GM19099 (cell line): Measurements from ENCODE around the gene CLDN6.

Experiments
- POLR2A ChIP-seq: IDR thresholded peaks from 3 replicates; pipeline ENCODE4 v1.6.1; 2011; ENCODE audit warnings: low read depth; ENCODE audit not compliant: insufficient read length; ENCODE audit errors: extremely low read depth

CLDN6 gene

DNA sequence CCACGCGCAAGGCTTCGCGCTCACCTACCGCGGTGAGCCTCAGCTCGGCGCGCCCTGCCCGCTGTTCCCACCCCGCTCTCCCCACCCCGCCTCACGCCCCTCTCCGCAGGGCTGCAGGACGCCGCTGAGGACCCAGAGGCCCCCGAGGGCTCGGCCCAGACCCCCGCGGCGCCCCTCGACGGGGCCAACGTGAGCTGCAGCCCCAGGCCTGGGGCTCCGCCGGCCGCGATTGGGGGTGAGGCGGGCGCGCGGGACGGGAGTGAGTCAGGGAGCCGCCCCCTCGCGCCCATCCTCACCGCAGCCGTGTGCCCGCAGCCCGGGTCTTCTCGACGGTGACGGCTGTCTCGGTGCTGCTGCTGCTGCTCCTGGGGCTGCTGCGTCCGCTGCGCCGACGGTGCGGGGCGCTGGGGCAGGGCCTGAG is 50.8 kb downstream of the CLDN6 start:
- no peak for TF ChIP-seq POLR2A

DNA sequence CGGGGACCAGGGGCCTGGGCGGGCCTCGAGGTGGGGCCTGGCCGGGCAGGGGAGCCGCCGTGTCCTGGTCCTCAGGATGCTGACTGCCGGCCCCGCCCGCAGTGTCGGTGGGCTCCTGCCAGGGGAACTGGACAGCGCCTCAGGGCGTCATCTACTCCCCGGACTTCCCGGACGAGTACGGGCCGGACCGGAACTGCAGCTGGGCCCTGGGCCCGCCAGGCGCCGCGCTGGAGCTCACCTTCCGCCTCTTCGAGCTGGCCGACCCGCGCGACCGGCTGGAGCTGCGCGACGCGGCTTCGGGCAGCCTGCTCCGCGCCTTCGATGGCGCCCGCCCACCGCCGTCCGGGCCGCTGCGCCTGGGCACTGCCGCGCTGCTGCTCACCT is 51.2 kb downstream of the CLDN6 start:
- no peak for TF ChIP-seq POLR2A

DNA sequence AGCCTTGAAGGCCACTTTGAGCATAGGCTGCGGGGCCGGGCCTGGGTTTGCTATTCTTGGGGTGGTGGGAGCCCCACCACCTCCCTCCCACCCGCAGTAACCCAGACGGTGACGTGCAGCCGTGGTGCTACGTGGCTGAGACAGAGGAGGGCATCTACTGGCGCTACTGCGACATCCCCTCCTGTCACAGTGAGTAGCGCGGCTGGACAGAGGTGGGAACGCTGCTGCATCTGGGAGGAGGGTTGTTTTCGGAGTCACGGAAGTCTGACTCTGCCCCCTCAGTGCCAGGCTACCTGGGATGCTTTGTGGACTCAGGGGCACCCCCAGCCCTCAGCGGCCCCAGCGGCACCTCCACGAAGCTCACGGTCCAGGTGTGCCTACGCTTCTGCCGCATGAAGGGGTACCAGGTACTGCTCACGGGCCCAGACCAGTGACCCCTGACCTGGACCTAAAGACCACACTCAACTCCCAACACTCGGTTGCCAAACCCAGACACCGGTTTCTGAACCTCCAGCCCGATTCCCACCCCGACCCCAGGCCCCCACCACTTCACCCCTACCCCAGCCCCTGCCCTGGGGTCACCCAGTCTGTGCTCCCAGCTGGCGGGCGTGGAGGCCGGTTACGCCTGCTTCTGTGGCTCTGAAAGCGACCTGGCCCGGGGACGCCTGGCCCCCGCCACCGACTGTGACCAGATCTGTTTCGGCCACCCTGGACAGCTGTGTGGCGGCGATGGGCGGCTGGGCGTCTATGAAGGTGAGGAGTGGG is 51.8 kb downstream of the CLDN6 start:
- no peak for TF ChIP-seq POLR2A
